WTC11 (cell line): ENCODE data around the gene OGFOD1.

Experiments
- CBFB ChIP-seq: sonication (generic); formaldehyde crosslinking; IDR thresholded peaks from 2 replicates; pipeline ENCODE4 v1.8.1; 2022; ENCODE audit warnings: mild to moderate bottlenecking, low read depth, missing genetic modification reagents
- RELA ChIP-seq: sonication (generic); formaldehyde crosslinking; IDR thresholded peaks from 2 replicates; pipeline ENCODE4 v1.8.1; 2022; ENCODE audit warnings: missing genetic modification reagents, mild to moderate bottlenecking, borderline replicate concordance
- TEAD4 ChIP-seq: sonication (generic); formaldehyde crosslinking; IDR thresholded peaks from 2 replicates; pipeline ENCODE4 v1.8.0; 2022; ENCODE audit warnings: mild to moderate bottlenecking, missing genetic modification reagents
- TP53 ChIP-seq: sonication (generic); formaldehyde crosslinking; IDR thresholded peaks from 2 replicates; pipeline ENCODE4 v1.8.1; 2023; ENCODE audit warnings: mild to moderate bottlenecking, missing genetic modification reagents
- TF ChIP-seq, protein P1 (sequence below): fragments of 200-600 bp; IDR thresholded peaks from 2 replicates; pipeline ENCODE4 v1.8.0; 2022; ENCODE audit warnings: antibody characterized with exemption
- TF ChIP-seq, protein P2 (sequence below): sonication (generic); formaldehyde crosslinking; IDR thresholded peaks from 2 replicates; pipeline ENCODE4 v1.8.0; 2023; ENCODE audit warnings: mild to moderate bottlenecking, missing genetic modification reagents
- TF ChIP-seq, protein P3 (sequence below): sonication (generic); formaldehyde crosslinking; IDR thresholded peaks from 2 replicates; pipeline ENCODE4 v1.8.1; 2022; ENCODE audit warnings: mild to moderate bottlenecking, moderate library complexity, missing genetic modification reagents
- TF ChIP-seq, protein P4 (sequence below): sonication (generic); formaldehyde crosslinking; IDR thresholded peaks from 2 replicates; pipeline ENCODE4 v1.8.0; 2022; ENCODE audit warnings: mild to moderate bottlenecking, missing genetic modification reagents
- TF ChIP-seq, protein P5 (sequence below): sonication (generic); formaldehyde crosslinking; conservative IDR thresholded peaks from 2 replicates; pipeline ENCODE4 v1.8.1; 2023; ENCODE audit warnings: mild to moderate bottlenecking, low read depth, missing genetic modification reagents, moderate library complexity
- TF ChIP-seq, protein P6 (sequence below): sonication (generic); formaldehyde crosslinking; IDR thresholded peaks from 2 replicates; pipeline ENCODE4 v1.8.0; 2022; ENCODE audit warnings: mild to moderate bottlenecking, missing genetic modification reagents
- TF ChIP-seq, protein P7 (sequence below): sonication (generic); formaldehyde crosslinking; IDR thresholded peaks from 2 replicates; pipeline ENCODE4 v1.8.0; 2023; ENCODE audit warnings: missing genetic modification reagents

DNA sequence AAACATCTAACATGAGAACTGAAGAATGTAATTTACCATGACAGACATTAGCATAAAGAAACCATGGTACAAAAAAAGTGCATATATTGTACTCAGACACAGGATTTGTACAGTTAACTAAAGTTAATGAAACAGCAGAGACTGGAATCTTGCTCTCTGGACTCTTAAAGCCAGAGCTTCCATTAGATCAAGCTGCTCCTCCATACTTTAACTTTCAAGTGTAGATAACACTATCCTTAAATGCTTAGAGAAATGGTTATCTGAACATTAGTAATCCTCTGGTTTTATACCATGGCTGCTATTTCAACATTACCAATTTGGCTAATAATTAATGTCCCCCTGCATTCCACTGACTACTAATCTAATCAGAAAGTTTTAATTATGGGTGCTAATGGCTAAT, 3.3 kb upstream of the OGFOD1 start:
- TF ChIP-seq, protein P1, sequence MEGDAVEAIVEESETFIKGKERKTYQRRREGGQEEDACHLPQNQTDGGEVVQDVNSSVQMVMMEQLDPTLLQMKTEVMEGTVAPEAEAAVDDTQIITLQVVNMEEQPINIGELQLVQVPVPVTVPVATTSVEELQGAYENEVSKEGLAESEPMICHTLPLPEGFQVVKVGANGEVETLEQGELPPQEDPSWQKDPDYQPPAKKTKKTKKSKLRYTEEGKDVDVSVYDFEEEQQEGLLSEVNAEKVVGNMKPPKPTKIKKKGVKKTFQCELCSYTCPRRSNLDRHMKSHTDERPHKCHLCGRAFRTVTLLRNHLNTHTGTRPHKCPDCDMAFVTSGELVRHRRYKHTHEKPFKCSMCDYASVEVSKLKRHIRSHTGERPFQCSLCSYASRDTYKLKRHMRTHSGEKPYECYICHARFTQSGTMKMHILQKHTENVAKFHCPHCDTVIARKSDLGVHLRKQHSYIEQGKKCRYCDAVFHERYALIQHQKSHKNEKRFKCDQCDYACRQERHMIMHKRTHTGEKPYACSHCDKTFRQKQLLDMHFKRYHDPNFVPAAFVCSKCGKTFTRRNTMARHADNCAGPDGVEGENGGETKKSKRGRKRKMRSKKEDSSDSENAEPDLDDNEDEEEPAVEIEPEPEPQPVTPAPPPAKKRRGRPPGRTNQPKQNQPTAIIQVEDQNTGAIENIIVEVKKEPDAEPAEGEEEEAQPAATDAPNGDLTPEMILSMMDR: no peak
- TF ChIP-seq CBFB (CRISPR knock-in tag) (no peak), TEAD4 (CRISPR knock-in tag) (no peak), TP53 (CRISPR knock-in tag) (no peak), RELA (CRISPR knock-in tag) (no peak)
- TF ChIP-seq, protein P2, sequence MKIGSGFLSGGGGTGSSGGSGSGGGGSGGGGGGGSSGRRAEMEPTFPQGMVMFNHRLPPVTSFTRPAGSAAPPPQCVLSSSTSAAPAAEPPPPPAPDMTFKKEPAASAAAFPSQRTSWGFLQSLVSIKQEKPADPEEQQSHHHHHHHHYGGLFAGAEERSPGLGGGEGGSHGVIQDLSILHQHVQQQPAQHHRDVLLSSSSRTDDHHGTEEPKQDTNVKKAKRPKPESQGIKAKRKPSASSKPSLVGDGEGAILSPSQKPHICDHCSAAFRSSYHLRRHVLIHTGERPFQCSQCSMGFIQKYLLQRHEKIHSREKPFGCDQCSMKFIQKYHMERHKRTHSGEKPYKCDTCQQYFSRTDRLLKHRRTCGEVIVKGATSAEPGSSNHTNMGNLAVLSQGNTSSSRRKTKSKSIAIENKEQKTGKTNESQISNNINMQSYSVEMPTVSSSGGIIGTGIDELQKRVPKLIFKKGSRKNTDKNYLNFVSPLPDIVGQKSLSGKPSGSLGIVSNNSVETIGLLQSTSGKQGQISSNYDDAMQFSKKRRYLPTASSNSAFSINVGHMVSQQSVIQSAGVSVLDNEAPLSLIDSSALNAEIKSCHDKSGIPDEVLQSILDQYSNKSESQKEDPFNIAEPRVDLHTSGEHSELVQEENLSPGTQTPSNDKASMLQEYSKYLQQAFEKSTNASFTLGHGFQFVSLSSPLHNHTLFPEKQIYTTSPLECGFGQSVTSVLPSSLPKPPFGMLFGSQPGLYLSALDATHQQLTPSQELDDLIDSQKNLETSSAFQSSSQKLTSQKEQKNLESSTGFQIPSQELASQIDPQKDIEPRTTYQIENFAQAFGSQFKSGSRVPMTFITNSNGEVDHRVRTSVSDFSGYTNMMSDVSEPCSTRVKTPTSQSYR (CRISPR knock-in tag): no peak
- TF ChIP-seq, protein P3, sequence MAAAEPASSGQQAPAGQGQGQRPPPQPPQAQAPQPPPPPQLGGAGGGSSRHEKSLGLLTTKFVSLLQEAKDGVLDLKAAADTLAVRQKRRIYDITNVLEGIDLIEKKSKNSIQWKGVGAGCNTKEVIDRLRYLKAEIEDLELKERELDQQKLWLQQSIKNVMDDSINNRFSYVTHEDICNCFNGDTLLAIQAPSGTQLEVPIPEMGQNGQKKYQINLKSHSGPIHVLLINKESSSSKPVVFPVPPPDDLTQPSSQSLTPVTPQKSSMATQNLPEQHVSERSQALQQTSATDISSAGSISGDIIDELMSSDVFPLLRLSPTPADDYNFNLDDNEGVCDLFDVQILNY (CRISPR knock-in tag): no peak
- TF ChIP-seq, protein P4, sequence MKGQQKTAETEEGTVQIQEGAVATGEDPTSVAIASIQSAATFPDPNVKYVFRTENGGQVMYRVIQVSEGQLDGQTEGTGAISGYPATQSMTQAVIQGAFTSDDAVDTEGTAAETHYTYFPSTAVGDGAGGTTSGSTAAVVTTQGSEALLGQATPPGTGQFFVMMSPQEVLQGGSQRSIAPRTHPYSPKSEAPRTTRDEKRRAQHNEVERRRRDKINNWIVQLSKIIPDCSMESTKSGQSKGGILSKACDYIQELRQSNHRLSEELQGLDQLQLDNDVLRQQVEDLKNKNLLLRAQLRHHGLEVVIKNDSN (CRISPR knock-in tag): no peak
- TF ChIP-seq, protein P5, sequence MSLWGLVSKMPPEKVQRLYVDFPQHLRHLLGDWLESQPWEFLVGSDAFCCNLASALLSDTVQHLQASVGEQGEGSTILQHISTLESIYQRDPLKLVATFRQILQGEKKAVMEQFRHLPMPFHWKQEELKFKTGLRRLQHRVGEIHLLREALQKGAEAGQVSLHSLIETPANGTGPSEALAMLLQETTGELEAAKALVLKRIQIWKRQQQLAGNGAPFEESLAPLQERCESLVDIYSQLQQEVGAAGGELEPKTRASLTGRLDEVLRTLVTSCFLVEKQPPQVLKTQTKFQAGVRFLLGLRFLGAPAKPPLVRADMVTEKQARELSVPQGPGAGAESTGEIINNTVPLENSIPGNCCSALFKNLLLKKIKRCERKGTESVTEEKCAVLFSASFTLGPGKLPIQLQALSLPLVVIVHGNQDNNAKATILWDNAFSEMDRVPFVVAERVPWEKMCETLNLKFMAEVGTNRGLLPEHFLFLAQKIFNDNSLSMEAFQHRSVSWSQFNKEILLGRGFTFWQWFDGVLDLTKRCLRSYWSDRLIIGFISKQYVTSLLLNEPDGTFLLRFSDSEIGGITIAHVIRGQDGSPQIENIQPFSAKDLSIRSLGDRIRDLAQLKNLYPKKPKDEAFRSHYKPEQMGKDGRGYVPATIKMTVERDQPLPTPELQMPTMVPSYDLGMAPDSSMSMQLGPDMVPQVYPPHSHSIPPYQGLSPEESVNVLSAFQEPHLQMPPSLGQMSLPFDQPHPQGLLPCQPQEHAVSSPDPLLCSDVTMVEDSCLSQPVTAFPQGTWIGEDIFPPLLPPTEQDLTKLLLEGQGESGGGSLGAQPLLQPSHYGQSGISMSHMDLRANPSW (CRISPR knock-in tag): no peak
- TF ChIP-seq, protein P6, sequence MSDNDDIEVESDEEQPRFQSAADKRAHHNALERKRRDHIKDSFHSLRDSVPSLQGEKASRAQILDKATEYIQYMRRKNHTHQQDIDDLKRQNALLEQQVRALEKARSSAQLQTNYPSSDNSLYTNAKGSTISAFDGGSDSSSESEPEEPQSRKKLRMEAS (CRISPR knock-in tag): no peak
- TF ChIP-seq, protein P7, sequence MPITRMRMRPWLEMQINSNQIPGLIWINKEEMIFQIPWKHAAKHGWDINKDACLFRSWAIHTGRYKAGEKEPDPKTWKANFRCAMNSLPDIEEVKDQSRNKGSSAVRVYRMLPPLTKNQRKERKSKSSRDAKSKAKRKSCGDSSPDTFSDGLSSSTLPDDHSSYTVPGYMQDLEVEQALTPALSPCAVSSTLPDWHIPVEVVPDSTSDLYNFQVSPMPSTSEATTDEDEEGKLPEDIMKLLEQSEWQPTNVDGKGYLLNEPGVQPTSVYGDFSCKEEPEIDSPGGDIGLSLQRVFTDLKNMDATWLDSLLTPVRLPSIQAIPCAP (CRISPR knock-in tag): no peak
